GM21515 (cell line): ENCODE measurements around the gene FXN.
"Not testable (repeated sequence)": the region's sequence is repeated elsewhere in the genome, so short reads cannot be mapped to it uniquely, and the experiment has no call there.

Source experiments
- ATAC-seq: cut with Tn5 transposase; IDR thresholded peaks from one replicate; pipeline ENCODE4 v1.9.1; 2021; ENCODE audit not compliant: unreplicated experiment

The FXN gene

GRCh38 chr9:69023650-69024049, 11.9 kb upstream of the FXN start:
- no peak for ATAC-seq

GRCh38 chr9:69027355-69028097, 8.0 kb upstream of the FXN start:
- peak; percentile 75 for ATAC-seq

- no peak for ATAC-seq
Observed at GRCh38 chr9:69028754-69029153, 6.8 kb upstream of the FXN start.

- no peak for ATAC-seq
Observed at GRCh38 chr9:69029535-69029934, 6.0 kb upstream of the FXN start.

- no peak for ATAC-seq
Observed at GRCh38 chr9:69030851-69031645, 4.5 kb upstream of the FXN start.

GRCh38 chr9:69034071-69034470, 1.5 kb upstream of the FXN start:
- no peak for ATAC-seq

GRCh38 chr9:69036309-69036708, 757 bp downstream of the FXN start:
- ATAC-seq: peak; percentile 36

- no peak for ATAC-seq
Observed at GRCh38 chr9:69036799-69037198, 1.2 kb downstream of the FXN start.

- no peak for ATAC-seq
Observed at GRCh38 chr9:69040646-69041045, 5.1 kb downstream of the FXN start.

- ATAC-seq: no peak
Observed at GRCh38 chr9:69044240-69045219, 9.0 kb downstream of the FXN start.

GRCh38 chr9:69045821-69046220, 10.3 kb downstream of the FXN start:
- no peak for ATAC-seq

- no peak for ATAC-seq
Observed at GRCh38 chr9:69046723-69047122, 11.2 kb downstream of the FXN start.

- no peak for ATAC-seq
Observed at GRCh38 chr9:69047371-69047770, 11.8 kb downstream of the FXN start.

GRCh38 chr9:69049094-69049493, 13.5 kb downstream of the FXN start:
- no peak for ATAC-seq

GRCh38 chr9:69050936-69051335, 15.4 kb downstream of the FXN start:
- ATAC-seq: not testable (repeated sequence)

- ATAC-seq: no peak
Observed at GRCh38 chr9:69054989-69055388, 19.4 kb downstream of the FXN start.

- ATAC-seq: no peak
Observed at GRCh38 chr9:69056191-69056815, 20.8 kb downstream of the FXN start.

- ATAC-seq: no peak
Observed at GRCh38 chr9:69058101-69058500, 22.5 kb downstream of the FXN start.

GRCh38 chr9:69060766-69061165, 25.2 kb downstream of the FXN start:
- ATAC-seq: no peak

- ATAC-seq: no peak
Observed at GRCh38 chr9:69062195-69062594, 26.6 kb downstream of the FXN start.

GRCh38 chr9:69063839-69064238, 28.3 kb downstream of the FXN start:
- ATAC-seq: no peak
